GM12878 (cell line): Measurements from ENCODE around the gene IHH. TPM values are rescaled to one million over a fixed set of nuclear protein-coding genes. Genes with fewer than 3 reads are reported as not detected.

Source experiments
- ATAC-seq: fragments of 200-7000 bp; cut with Tn5 transposase; 3 replicates; pipeline ENCODE4 v1.9.1; 2020; ENCODE audit warnings: mild to moderate bottlenecking, moderate library complexity
- BruUV-seq: library from RNA; stranded (reverse); fragments of 400-500 nt; replicated peaks from 2 replicates; lab custom pipeline; 2021; lab: Mats Ljungman, UMichigan
- CTCF ChIA-PET: fragments of 300-600 bp; sonication (Branson Sonifier 250); formaldehyde crosslinking; extraction: SDS; loops from one replicate; lab custom pipeline; 2021; ENCODE audit warnings: inconsistent platforms; lab: Yijun Ruan, JAX
- POLR2A ChIA-PET: fragments of 350-600 bp; formaldehyde crosslinking; extraction: SDS; loops from one replicate; lab custom pipeline; 2021; ENCODE audit warnings: inconsistent platforms; lab: Charles Lee
- RAD21 ChIA-PET: fragments of 300-600 bp; sonication (Branson Sonifier 250); formaldehyde crosslinking; loops from one replicate; lab custom pipeline; 2023; ENCODE audit warnings: antibody characterized with exemption; ENCODE audit not compliant: unreplicated experiment; lab: Charles Lee
- SMC1A ChIA-PET: fragments of 300-600 bp; sonication (Branson Sonifier 250); formaldehyde crosslinking; loops from one replicate; lab custom pipeline; 2023; ENCODE audit not compliant: unreplicated experiment, uncharacterized antibody; lab: Charles Lee
- DNase-seq: peaks from one replicate; pipeline ENCODE4 v3.0.0-alpha.2; 2011; ENCODE audit warnings: low read depth, low spot score
- FAIRE-seq: peaks from 3 replicates; lab custom pipeline; 2011; peaks lifted over from hg19 to GRCh38; lab: Jason Lieb, UNC
- H2AFZ ChIP-seq: 2 replicates; pipeline ENCODE4 v1.6.0; 2011; ENCODE audit warnings: low read depth, low read length, control low read depth; ENCODE audit not compliant: control insufficient read depth
- H3K27ac ChIP-seq: 2 replicates; pipeline ENCODE4 v1.5.1; 2011; ENCODE audit warnings: control low read depth; ENCODE audit not compliant: control insufficient read depth, insufficient read depth
- H3K27me3 ChIP-seq, 2 experiments: replicated peaks in 1 of 2; 2 replicates each; pipeline versions ENCODE4 v1.6.0 to v1.6.1; 2011; ENCODE audit warnings: low read length in 1 of 2; ENCODE audit not compliant: control insufficient read depth in 2 of 2, insufficient read depth in 2 of 2
- H3K36me3 ChIP-seq, 2 experiments: 2 replicates each; pipeline ENCODE4 v1.5.1; 2011; ENCODE audit warnings: low read length in 1 of 2; ENCODE audit not compliant: control insufficient read depth in 2 of 2, insufficient read depth in 2 of 2
- H3K4me1 ChIP-seq: 2 replicates; pipeline ENCODE4 v1.6.1; 2011; ENCODE audit warnings: mild to moderate bottlenecking, low read length, moderate library complexity, mixed read lengths; ENCODE audit not compliant: control insufficient read depth, insufficient read depth
- H3K4me2 ChIP-seq: 2 replicates; pipeline ENCODE4 v1.6.0; 2011; ENCODE audit warnings: control low read depth; ENCODE audit not compliant: control insufficient read depth, insufficient read depth
- H3K4me3 ChIP-seq: fragments of 200-600 bp; sonication (generic); 2 replicates; pipeline ENCODE4 v1.5.1; 2016
- H3K79me2 ChIP-seq: 2 replicates; pipeline ENCODE4 v1.6.0; 2011; ENCODE audit warnings: low read length; ENCODE audit not compliant: control insufficient read depth, insufficient read depth
- H3K9ac ChIP-seq: 2 replicates; pipeline ENCODE4 v1.8.0; 2011; ENCODE audit warnings: low read length, control low read depth, mixed read lengths; ENCODE audit not compliant: control insufficient read depth, insufficient read depth
- H3K9me3 ChIP-seq: replicated peaks from 3 replicates; pipeline ENCODE4 v1.5.1; 2011; ENCODE audit warnings: mild to moderate bottlenecking, low read length; ENCODE audit not compliant: control insufficient read depth, insufficient read depth
- H4K20me1 ChIP-seq: 2 replicates; pipeline ENCODE4 v1.6.0; 2011; ENCODE audit not compliant: control insufficient read depth, insufficient read depth
- CHD2 ChIP-seq: IDR thresholded peaks from 2 replicates; pipeline ENCODE4 v1.6.1; 2011; ENCODE audit warnings: low read depth, low read length, improper control_type of control experiment, borderline replicate concordance
- CREB1 ChIP-seq: IDR thresholded peaks from 2 replicates; pipeline ENCODE4 v1.6.1; 2012; ENCODE audit warnings: low read depth, mild to moderate bottlenecking, inconsistent platforms
- HCFC1 ChIP-seq: fragments of 150-350 bp; IDR thresholded peaks from 2 replicates; pipeline ENCODE4 v1.6.1; 2014; ENCODE audit warnings: low read length
- JUNB ChIP-seq: IDR thresholded peaks from 2 replicates; pipeline ENCODE4 v1.6.1; 2016; ENCODE audit warnings: antibody characterized with exemption, mild to moderate bottlenecking
- JUND ChIP-seq: IDR thresholded peaks from 2 replicates; pipeline ENCODE4 v1.6.1; 2012; ENCODE audit warnings: low read depth, mild to moderate bottlenecking, low read length, improper control_type of control experiment, moderate library complexity
- NBN ChIP-seq: fragments of 450-650 bp; IDR thresholded peaks from 2 replicates; pipeline ENCODE4 v1.6.1; 2016
- NR2C2 ChIP-seq: IDR thresholded peaks from 2 replicates; pipeline ENCODE4 v1.6.1; 2011; ENCODE audit warnings: borderline replicate concordance, low read depth; ENCODE audit not compliant: control insufficient read depth, insufficient read length
- WGBS: methylation state at CpG from one replicate; pipeline ENCODE4 v1.1.6; 2016; ENCODE audit warnings: low lambda C conversion rate; ENCODE audit not compliant: insufficient replicate concordance, insufficient coverage; ENCODE audit errors: missing lambda C conversion rate; 5-methylcytosine and 5-hydroxymethylcytosine counted together
- in situ Hi-C: fragments of 300-500 bp; cut with MboI; formaldehyde crosslinking; loops from 9 replicates; pipeline ENCODE4 v1.14.3; 2018; ENCODE audit warnings: mixed read lengths
- intact Hi-C: fragments of 100-400 bp; cut with micrococcal nuclease; formaldehyde crosslinking; loops from one replicate; pipeline ENCODE4 v1.14.2; 2022; ENCODE audit not compliant: unreplicated experiment
- polyA plus RNA-seq, 11 experiments: library from polyadenylated mRNA; depleted of rRNA in 4 of 11; unstranded in 6 of 11; stranded (reverse) in 5 of 11; fragments of >200 nt; fragmentation: Nextera tagmentation in 4 of 11; fragmentation: Illumina TruSeq in 1 of 11; extraction: Ambion mirVana in 4 of 11; extraction: Trizol in 1 of 11; gene quantifications; 1 replicate in 1 of 11; 2 replicates in 10 of 11; pipeline versions ENCODE4 v1.2.1 to v1.2.3, GENCODE V29; 2011 to 2016; ENCODE audit warnings: inconsistent platforms in 2 of 11, missing spikeins in 2 of 11, low read depth in 1 of 11
- total RNA-seq, 4 experiments: library from RNA; depleted of rRNA in 3 of 4; stranded (reverse); fragments of >200 nt in 3 of 4; fragmentation: Illumina TruSeq in 1 of 4; extraction: Trizol in 1 of 4; gene quantifications; 2 replicates each; pipeline versions ENCODE4 v1.2.1 to v1.2.3, GENCODE V29; 2013 to 2021
- TF ChIP-seq, protein P1 (sequence below): IDR thresholded peaks from 2 replicates; pipeline ENCODE4 v1.6.1; 2011; ENCODE audit warnings: low read depth, low read length, improper control_type of control experiment, borderline replicate concordance
- TF ChIP-seq, protein P2 (sequence below): fragments of 450-650 bp; IDR thresholded peaks from 2 replicates; pipeline ENCODE4 v1.6.1; 2016; ENCODE audit warnings: mild to moderate bottlenecking

IHH gene
- total and polyA plus RNA-seq, 10 of the 15 experiments (the other 5 are each of a cell fraction or from before 2014, with no cell fraction given): 0.04 TPM; not detected in 9

DNA sequence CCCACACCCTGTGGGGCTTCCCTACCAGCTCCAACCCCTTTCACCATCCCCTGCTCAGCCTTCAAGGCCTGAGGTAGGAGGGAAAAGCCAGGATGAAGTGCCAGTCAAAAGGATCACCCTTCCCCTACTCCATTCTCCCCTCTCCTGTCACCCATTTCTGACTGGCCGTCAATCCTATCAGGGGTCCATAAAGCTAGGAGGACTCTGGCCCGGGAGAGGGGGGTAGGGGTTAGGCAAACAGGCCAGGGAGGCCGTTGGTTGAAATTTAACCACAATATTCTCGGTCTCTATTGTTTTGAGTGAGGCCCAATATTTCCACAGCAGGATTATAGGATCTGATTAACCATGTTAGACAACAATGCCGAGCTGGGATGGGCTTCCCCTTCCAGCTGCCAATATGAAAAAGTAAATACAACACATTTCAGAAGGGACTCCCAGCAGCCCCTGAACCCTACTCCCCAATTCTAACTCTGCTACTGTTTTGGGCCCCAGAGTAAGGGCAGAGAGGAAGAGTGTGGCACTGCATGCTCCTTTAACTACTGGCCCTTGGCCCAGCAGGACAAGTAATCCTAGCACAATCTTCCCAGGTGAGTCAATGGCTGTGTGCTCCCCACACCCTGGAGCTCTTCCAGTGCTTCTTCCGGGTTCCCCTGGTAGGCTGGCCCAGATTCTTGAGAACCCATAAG lies 10.6 kb upstream of the IHH start (continued):
- TF ChIP-seq HCFC1 (no peak), JUNB (no peak), CHD2 (no peak), NBN (no peak), JUND (no peak)

DNA sequence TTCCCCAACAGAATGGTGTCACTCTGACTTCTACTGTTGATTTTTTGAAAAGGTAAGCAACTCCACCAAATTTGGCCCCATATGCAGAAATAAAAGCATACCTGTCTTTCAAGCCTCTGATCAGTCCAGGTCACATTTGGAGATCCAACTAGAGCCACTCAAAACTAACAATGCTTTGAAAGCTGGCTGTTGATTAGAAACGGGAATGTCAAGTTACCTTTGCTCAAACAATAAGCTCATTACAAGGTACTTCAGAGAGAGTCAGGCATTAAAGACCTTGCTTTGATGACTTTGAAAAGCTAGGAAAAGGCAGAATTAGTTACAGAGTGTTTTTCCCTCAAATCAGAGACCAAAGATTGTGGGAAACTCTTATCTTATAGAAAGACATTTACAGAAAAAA lies 4.8 kb upstream of the IHH start:
- intact Hi-C loops: no loop called here
- H3K36me3 ChIP-seq: no peaks in the 10 kb centered on the region
- no peak overlapping the region for H3K4me2 ChIP-seq
- H3K27me3 ChIP-seq: peaks cover 2 to 7% of the 10 kb centered on the region in 2 experiments; a peak in 2 of 4 replicates
- WGBS: 28% methylated on average over 1 of the region's 1 CpG
- no peaks in the 10 kb centered on the region for H4K20me1 ChIP-seq
- ChIA-PET CTCF (interaction anchor here (1.0 to 13.0 kb wide), 6 partner anchors 8 to 88 kb away, joined by 3 to 281 read pairs (median 4); no protein-coding TSS in a partner anchor), SMC1A (interaction anchor here (0.7 to 2.2 kb wide), 7 partner anchors 30 to 94 kb away, joined by 3 to 7 read pairs (median 5); no protein-coding TSS in a partner anchor), POLR2A (no interaction called here), RAD21 (interaction anchor here (1.5 to 1.7 kb wide), 2 partner anchors 54 to 89 kb away, joined by 3 to 4 read pairs; no protein-coding TSS in a partner anchor)
- H2AFZ ChIP-seq: no peak overlapping the region
- no TSS peak for BruUV-seq
- H3K27ac ChIP-seq: no peak overlapping the region
- FAIRE-seq (no peak), DNase-seq (no peak), ATAC-seq (no peak)
- no peaks in the 10 kb centered on the region for H3K4me1 ChIP-seq
- TF ChIP-seq NR2C2 (no peak), CREB1 (no peak)
- TF ChIP-seq, protein P1, sequence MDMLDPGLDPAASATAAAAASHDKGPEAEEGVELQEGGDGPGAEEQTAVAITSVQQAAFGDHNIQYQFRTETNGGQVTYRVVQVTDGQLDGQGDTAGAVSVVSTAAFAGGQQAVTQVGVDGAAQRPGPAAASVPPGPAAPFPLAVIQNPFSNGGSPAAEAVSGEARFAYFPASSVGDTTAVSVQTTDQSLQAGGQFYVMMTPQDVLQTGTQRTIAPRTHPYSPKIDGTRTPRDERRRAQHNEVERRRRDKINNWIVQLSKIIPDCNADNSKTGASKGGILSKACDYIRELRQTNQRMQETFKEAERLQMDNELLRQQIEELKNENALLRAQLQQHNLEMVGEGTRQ: no peak
- TF ChIP-seq, protein P2, sequence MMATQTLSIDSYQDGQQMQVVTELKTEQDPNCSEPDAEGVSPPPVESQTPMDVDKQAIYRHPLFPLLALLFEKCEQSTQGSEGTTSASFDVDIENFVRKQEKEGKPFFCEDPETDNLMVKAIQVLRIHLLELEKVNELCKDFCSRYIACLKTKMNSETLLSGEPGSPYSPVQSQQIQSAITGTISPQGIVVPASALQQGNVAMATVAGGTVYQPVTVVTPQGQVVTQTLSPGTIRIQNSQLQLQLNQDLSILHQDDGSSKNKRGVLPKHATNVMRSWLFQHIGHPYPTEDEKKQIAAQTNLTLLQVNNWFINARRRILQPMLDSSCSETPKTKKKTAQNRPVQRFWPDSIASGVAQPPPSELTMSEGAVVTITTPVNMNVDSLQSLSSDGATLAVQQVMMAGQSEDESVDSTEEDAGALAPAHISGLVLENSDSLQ: no peak
- in situ Hi-C loops: no loop called here
- H3K79me2 ChIP-seq: no peaks in the 10 kb centered on the region
- no peaks in the 10 kb centered on the region for H3K9me3 ChIP-seq
- no peak overlapping the region for H3K9ac ChIP-seq
- no peak overlapping the region for H3K4me3 ChIP-seq
